Measurements from ENCODE around the gene BCL11A. TPM values are rescaled to one million over a fixed set of nuclear protein-coding genes. Genes with fewer than 3 reads are reported as not detected.
A peak's percentile ranks its signal among the peaks of the same experiment; 100 is the strongest.

BCL11A gene
- polyA plus RNA-seq, 3 donors = 8.7 to 15.6 (median 11.1) TPM

GRCh38 chr2:60489289-60489688, 64.2 kb downstream of the BCL11A start:
- Histone ChIP-seq H2AFZ (ENCODE audit: insufficient read depth, low read depth, low read length, poor library complexity, severe bottlenecking) (no peak overlapping the region), H3K27ac (ENCODE audit: low read depth in 1 of 2, low read length in 2 of 2) (no peak overlapping the region), H3K4me3 (replicated peaks in 1 of 3; ENCODE audit: low read depth in 2 of 3, low read length in 3 of 3) (no peak overlapping the region), H3K79me2 (ENCODE audit: insufficient read depth, low read length) (peaks cover 88% of the 10 kb centered on the region), H3K9me3 (replicated peaks in 1 of 2; ENCODE audit: control insufficient read depth in 1 of 2, insufficient read depth in 1 of 2, low read length in 2 of 2) (no peaks in the 10 kb centered on the region), H3K4me1 (ENCODE audit: control insufficient read depth in 1 of 2, insufficient read depth in 2 of 2, low read length in 2 of 2) (peaks cover 34% of the 10 kb centered on the region in 2 donors), H4K20me1 (ENCODE audit: insufficient read depth, low read length) (no peaks in the 10 kb centered on the region), H3K4me2 (replicated peaks; ENCODE audit: extremely low read depth, low read length, poor library complexity, severe bottlenecking) (no peak overlapping the region), H3K36me3 (replicated peaks in 1 of 2; ENCODE audit: control insufficient read depth in 1 of 2, insufficient read depth in 2 of 2, low read length in 2 of 2) (peaks cover 0 to 8% of the 10 kb centered on the region in 2 donors), H3K27me3 (ENCODE audit: control insufficient read depth in 2 of 2, insufficient read depth in 2 of 2, low read length in 2 of 2) (no peaks in the 10 kb centered on the region), H3K9ac (ENCODE audit: insufficient read depth, low read length, poor library complexity, severe bottlenecking) (no peak overlapping the region)
- 77% methylated on average over 4 of the region's 4 CpGs for WGBS (ENCODE audit: insufficient coverage)
- H3K9me3 Mint-ChIP-seq = no peaks in the 10 kb centered on the region
- peak overlapping the region in 2 of 7 donors; percentile 7 to 48 for H3K27ac Mint-ChIP-seq
- peaks cover 64% of the 10 kb centered on the region for H3K4me1 Mint-ChIP-seq
- H3K36me3 Mint-ChIP-seq = peaks cover 9 to 10% of the 10 kb centered on the region in 2 donors
- DNase-seq = no peak
- peaks cover 0 to 3% (median 0%) of the 10 kb centered on the region in 3 donors for H3K27me3 Mint-ChIP-seq (ENCODE audit: low read depth in 3 of 3)
- H3K4me3 Mint-ChIP-seq = no peak overlapping the region
- intact Hi-C loops (cut with micrococcal nuclease) = loop anchor here in 1 of 2 donors (10.0 kb wide), 1 partner anchor 66 kb away; the partner anchor contains the start of gene BCL11A
- no peak for TF ChIP-seq CTCF (IDR thresholded peaks at IDR 0.05)

- WGBS (ENCODE audit: insufficient coverage) = no CpG with 5 or more reads among the region's 3 CpGs
- Mint-ChIP-seq H3K36me3 (peaks cover 6 to 10% of the 10 kb centered on the region in 2 donors), H3K27me3 (ENCODE audit: low read depth in 3 of 3) (no peaks in the 10 kb centered on the region), H3K27ac (peak overlapping the region in 2 of 7 donors; percentile 28 to 55), H3K4me3 (no peak overlapping the region), H3K4me1 (peaks cover 71% of the 10 kb centered on the region), H3K9me3 (no peaks in the 10 kb centered on the region)
- Histone ChIP-seq H3K79me2 (ENCODE audit: insufficient read depth, low read length) (peaks cover 81% of the 10 kb centered on the region), H4K20me1 (ENCODE audit: insufficient read depth, low read length) (no peaks in the 10 kb centered on the region), H3K4me2 (replicated peaks; ENCODE audit: extremely low read depth, low read length, poor library complexity, severe bottlenecking) (no peak overlapping the region), H3K4me3 (replicated peaks in 1 of 3; ENCODE audit: low read depth in 2 of 3, low read length in 3 of 3) (no peak overlapping the region), H3K9ac (ENCODE audit: insufficient read depth, low read length, poor library complexity, severe bottlenecking) (no peak overlapping the region), H3K4me1 (ENCODE audit: control insufficient read depth in 1 of 2, insufficient read depth in 2 of 2, low read length in 2 of 2) (peaks cover 43 to 44% of the 10 kb centered on the region in 2 donors), H2AFZ (ENCODE audit: insufficient read depth, low read depth, low read length, poor library complexity, severe bottlenecking) (no peak overlapping the region), H3K9me3 (replicated peaks in 1 of 2; ENCODE audit: control insufficient read depth in 1 of 2, insufficient read depth in 1 of 2, low read length in 2 of 2) (no peaks in the 10 kb centered on the region), H3K36me3 (replicated peaks in 1 of 2; ENCODE audit: control insufficient read depth in 1 of 2, insufficient read depth in 2 of 2, low read length in 2 of 2) (peaks cover 0 to 4% of the 10 kb centered on the region in 2 donors), H3K27me3 (ENCODE audit: control insufficient read depth in 2 of 2, insufficient read depth in 2 of 2, low read length in 2 of 2) (no peaks in the 10 kb centered on the region), H3K27ac (ENCODE audit: low read depth in 1 of 2, low read length in 2 of 2) (no peak overlapping the region)
- intact Hi-C loops (cut with micrococcal nuclease) = loop anchor here in 1 of 2 donors (10.0 kb wide), 1 partner anchor 67 kb away; the partner anchor contains the start of gene BCL11A
- no peak for DNase-seq
- TF ChIP-seq CTCF (IDR thresholded peaks at IDR 0.05) = no peak
These were observed 65.2 kb downstream of the BCL11A start for GRCh38 chr2:60488291-60488690.
